IPS DF 19.7 (cell line): ENCODE data around the gene CALML3.

ENCODE experiments used
- DNase-seq: peaks from one replicate; pipeline ENCODE4 v3.0.0-alpha.2; 2013; ENCODE audit warnings: low read depth, low spot score

CALML3 gene

DNA sequence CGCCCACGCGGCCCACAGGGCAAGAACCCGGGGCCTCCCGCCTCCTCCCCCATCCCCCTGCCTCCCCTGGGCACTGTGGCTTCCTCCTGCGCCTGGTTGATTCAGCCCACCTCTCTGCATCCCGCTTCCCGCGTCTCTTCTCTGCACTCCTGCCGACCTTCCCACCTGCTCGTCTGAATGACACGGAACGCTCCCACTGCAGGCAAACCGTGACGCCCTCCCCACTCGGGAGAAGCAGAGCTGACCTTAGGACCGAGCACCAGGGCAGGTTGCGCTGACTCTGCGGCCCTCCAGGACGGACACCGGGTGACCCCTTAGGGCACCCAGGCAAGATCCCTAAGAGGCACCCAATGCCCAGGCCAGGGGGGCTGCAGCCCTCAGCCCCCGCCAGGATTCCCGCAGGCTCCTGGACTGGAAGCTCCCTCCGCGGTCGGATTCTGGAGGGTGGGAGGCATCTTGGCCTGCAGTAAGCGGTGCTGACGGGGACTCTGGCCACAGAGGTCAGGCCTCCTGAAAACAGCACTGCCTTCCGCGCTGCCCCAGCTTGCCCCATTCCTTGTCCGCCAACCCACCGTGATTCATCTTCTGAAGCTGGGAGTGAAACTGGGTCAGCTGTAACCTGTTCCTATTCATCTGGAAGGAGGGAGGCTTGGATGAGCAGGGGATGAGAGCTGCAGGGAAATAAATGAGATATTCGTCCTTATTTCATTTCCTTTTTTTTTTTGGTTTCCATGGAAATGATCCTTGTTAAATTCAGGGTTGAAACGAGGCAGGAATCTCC lies 990 bp downstream of the CALML3 start:
- DNase-seq = no peak

DNA sequence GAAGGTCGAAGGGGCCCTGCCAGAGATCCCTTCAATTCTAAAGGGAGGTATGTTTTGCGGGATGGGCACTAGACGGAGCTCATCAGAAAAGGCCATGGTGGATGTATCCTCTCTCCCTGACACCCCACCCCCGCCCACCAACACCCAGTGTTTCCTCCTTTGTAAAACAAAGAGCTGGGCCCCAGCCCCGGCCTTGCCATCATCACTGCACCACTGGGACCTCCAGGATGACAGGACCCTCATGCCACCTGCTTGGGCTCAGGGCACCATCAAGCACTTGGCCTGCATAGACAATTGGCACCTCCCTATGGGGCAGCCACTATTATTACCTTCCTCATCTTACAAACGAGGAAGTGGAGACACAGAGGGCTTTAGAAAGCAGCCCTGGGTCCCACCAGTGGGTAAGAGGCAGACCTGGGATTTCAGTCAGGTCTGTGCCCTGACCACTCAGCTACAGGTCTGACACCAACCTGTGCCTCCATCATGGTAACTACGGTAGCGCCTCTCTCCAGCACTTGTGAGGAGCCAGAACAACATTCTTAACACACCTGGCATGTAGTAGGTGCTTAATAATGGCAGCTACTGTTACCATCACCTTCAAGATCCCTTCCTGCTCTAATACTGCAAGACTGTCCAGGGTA lies 2.0 kb downstream of the CALML3 start:
- DNase-seq = no peak

DNA sequence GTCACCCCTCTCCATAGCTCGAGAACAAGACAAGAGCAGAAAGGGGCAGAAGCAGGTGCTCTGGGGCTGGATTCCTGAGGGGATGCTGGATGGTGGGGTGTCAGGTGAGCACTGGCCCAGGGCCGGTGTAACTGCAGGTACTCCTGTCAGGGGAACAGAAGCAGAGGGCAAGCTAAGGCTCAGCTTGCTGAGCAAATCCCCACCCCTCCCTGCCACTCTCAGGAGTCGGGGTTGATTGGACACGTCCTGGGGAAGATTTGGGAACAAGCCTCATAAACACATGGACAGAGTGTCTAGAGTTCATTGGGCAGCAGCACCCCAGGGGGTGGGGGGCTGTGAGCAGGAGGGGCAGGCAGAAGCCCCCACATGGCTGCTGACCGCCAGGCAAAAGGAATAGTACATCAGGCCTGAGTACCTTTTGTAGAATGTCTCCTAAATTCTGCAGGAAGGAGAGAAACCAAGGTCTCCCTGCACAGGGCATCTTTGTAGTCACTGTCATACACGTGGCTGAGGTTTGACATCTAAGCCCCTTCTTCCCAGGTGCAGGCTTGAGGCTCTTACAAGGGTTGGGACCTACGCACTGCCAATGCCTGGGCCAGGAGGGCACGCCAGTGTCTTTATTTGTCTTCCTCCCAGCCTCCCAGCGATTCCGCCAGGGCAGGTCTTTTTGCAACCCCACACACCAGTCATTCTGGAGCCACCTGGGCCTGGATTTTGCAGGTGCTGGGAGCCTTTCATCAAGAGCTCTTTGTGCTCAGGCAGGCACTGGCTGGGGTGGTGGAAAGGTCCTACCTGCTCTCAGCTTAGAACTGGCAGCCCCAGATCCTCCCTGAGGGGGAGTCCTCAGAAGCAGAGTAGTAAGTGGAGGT lies 2.8 kb downstream of the CALML3 start:
- DNase-seq = no peak

DNA sequence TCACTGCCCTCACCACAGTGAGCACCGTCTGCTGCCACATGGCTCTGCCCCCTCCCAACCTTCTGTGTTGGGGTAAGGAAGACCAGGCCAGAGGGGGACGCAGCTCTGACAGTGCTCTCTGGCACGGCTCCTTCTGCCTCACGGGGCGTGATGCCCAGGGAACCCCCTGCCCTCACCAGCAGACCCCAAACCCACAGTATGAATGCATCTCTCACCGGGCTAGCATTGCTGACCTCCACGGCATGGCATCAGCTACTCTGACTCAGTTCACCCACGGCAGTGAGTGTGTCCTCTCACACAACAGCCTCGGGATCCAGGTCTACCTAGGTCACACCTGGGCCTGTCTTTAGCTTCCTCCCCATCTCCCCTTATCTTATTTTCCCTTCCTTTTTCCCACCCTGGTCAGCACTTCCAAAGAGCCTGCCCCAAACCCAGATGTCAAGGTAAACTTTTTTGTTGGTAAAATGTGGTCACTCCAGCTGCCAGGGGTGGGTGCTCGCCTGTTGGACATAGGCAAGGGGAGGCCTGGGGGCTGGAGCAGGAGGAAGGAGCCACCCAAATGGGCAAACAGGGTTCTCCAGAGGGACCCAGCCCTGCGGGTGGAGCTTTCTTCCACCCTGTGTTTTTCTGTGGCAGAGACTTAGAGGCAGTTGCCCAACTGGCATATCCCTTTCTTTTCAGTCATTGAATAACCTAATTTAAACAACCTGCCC lies 4.4 kb downstream of the CALML3 start:
- DNase-seq = no peak

DNA sequence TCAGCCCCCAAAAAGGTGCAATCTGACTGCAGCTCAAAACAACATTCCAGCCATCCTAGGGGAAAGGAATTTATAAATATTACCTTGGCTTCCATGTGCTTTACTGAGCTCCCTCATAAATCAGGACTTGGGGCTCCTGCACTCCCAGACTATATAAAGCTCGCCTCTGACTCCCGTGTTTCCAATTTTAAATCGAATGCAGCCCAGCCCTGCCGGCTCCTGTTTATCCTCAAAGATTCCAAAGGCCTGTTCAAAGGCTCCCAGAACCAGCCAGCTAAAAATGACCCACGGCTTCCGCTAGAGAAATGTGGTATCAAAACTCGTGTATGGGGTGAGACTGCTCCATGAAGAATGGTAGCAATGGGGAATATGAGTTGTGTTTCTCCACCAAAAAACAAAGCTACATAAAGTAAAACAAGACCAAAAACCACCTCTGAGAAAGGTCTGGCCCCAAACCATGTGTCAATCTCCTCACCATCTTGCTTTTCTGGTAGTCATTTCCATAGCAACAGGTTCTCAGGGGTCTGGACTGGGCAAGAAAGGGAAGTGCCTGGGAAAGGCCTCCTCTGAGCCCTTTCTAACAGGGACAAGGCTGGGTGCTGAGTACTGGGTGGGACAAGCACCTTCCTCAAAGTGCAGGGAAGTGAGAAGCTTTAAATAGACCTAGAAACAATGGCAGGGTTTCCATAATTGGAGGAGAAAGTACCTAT lies 5.1 kb downstream of the CALML3 start:
- no peak for DNase-seq

GRCh38 chr10:5530412-5530806 lies 5.6 kb downstream of the CALML3 start:
- DNase-seq = no peak

- no peak for DNase-seq
Observed at GRCh38 chr10:5530846-5531557, 6.2 kb downstream of the CALML3 start.

- no peak for DNase-seq
Observed at GRCh38 chr10:5531558-5532306, 7.0 kb downstream of the CALML3 start.

- DNase-seq = no peak
Observed at GRCh38 chr10:5532307-5532605, 7.5 kb downstream of the CALML3 start.

GRCh38 chr10:5532618-5533097 lies 7.9 kb downstream of the CALML3 start:
- DNase-seq = no peak

- DNase-seq = no peak
Observed at GRCh38 chr10:5533098-5533731, 8.5 kb downstream of the CALML3 start.

GRCh38 chr10:5534051-5534821 lies 9.5 kb downstream of the CALML3 start:
- no peak for DNase-seq

DNA sequence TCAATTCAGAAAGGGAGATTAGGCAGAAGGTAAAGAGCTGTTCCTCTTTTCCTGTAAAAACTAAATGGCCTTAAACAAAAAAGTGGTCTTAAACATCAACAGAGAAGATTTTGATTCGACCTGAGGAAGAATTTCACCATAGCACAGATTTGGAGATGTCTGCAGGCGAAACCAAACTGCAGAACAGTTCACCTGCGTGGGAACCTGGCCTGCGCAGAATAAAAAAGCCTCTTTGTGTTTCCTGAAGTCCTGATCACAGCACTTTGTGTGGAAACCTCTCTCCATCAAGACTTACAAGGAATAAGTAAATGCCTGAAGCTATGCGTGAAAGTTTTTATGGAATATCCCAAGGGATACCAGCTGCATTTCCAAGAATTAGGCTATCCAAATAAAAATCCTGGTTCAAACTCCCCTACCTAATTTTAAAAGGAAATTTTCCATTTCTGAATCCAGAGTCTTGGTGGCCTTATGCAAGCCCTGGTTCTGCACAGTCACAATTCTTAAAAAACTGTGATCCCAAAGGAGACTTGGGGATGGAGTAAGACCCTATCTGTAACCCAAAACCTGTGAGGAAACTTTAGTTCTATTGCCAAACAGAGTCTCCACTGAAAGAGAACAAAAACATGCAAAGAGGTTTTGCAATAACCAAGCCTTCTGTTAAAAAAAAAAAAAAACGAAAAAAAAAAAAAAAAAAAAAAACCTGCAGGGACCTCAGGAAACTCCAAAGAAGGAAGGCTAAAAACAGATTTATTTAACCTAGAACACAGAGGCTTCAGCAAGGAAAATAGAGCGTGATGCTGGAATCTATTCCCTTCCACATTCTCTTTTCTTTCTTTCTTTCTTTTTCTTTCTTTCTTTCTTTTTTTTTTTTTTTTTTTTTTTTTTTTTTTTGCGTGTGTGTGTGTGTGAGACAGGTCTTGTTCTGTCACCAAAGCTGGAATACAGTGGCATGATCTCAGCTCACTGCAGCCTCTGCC lies 10.4 kb downstream of the CALML3 start:
- no peak for DNase-seq

- no peak for DNase-seq
Observed at GRCh38 chr10:5536486-5537081, 11.8 kb downstream of the CALML3 start.

DNA sequence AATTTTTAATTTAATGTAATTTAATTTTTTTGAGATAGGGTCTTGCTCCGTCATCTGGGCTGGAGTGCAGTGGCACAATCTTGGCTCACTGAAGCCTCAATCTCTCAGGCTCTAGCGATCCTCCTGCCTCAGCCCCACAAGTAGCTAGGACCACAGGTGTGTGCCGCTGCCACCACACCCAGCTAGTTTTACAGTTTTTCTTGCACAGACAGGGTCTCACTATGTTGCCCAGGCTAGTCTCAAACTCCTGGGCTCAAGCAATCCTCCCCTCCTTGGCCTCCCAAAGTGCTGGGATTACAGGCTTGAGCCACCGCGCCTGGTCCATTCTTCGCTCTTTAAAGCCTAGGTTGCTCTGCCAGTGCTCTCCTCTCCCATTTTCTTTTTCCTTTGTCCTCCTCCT lies 12.9 kb downstream of the CALML3 start:
- DNase-seq = no peak

GRCh38 chr10:5538446-5538845 lies 13.7 kb downstream of the CALML3 start:
- DNase-seq = no peak
